Ishikawa (cell line): ENCODE results near the gene ZNF213.

ENCODE experiments used
- CEBPB ChIP-seq: IDR thresholded peaks from 2 replicates; pipeline ENCODE4 v1.6.1; 2012
- CREB1 ChIP-seq: IDR thresholded peaks from 2 replicates; pipeline ENCODE4 v1.6.1; 2012; ENCODE audit warnings: low read depth
- EP300 ChIP-seq: IDR thresholded peaks from 2 replicates; pipeline ENCODE4 v1.6.1; 2012; ENCODE audit warnings: borderline replicate concordance
- RAD21 ChIP-seq: IDR thresholded peaks from 2 replicates; pipeline ENCODE4 v1.6.1; 2012; ENCODE audit warnings: low read depth
- TAF1 ChIP-seq: IDR thresholded peaks from 2 replicates; pipeline ENCODE4 v1.6.1; 2012; ENCODE audit warnings: low read depth, mild to moderate bottlenecking
- TCF12 ChIP-seq: IDR thresholded peaks from 2 replicates; pipeline ENCODE4 v1.6.1; 2012; ENCODE audit warnings: low read depth
- YY1 ChIP-seq: IDR thresholded peaks from 2 replicates; pipeline ENCODE4 v1.6.1; 2012; ENCODE audit warnings: low read depth
- TF ChIP-seq, protein P1 (sequence below): IDR thresholded peaks from 2 replicates; pipeline ENCODE4 v1.6.1; 2012; ENCODE audit warnings: low read depth, mild to moderate bottlenecking
- TF ChIP-seq, protein P2 (sequence below): IDR thresholded peaks from 2 replicates; pipeline ENCODE4 v1.6.1; 2012

DNA sequence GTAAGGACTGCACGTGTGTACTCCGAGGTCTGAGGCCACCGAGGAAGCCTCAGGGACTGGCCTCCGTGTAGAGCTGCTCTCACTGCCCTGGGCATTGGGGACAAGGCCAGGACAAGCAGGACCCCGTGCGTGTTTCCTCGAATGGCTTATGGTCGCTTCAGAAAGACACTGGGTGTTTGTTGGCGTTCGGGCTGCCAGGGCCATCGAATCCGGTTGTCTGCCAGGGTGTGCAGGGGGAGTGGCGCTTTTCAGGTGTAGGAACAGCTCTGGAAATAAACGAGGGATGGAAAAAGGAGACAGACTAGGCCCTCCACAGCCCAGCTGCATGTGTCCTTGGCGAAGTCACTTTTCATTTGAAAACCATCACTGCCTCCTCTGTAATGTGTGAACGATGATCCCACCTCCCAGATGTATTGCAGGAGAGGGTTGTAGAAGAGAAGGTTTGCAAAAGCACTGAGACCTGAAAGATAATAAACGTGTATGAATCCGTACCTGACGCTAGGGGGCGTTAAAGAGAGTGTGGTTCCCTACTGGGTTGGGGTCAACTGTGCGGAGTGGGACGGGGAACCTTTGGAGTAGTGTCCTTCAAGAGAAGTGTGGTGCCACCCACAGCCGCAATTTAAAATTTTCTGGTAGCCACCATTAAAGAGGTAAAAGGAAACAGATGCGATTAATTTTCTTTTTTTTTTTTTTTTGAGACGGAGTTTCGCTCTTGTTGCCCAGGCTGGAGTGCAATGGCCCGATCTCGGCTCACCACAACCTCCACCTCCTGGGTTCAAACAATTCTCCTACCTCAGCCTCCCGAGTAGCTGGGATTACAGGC lies 33.6 kb upstream of the ZNF213 start:
- TF ChIP-seq CREB1 (no peak), RAD21 (no peak), EP300 (no peak), TAF1 (no peak), TCF12 (no peak), YY1 (no peak), CEBPB (no peak)
- TF ChIP-seq, protein P1, sequence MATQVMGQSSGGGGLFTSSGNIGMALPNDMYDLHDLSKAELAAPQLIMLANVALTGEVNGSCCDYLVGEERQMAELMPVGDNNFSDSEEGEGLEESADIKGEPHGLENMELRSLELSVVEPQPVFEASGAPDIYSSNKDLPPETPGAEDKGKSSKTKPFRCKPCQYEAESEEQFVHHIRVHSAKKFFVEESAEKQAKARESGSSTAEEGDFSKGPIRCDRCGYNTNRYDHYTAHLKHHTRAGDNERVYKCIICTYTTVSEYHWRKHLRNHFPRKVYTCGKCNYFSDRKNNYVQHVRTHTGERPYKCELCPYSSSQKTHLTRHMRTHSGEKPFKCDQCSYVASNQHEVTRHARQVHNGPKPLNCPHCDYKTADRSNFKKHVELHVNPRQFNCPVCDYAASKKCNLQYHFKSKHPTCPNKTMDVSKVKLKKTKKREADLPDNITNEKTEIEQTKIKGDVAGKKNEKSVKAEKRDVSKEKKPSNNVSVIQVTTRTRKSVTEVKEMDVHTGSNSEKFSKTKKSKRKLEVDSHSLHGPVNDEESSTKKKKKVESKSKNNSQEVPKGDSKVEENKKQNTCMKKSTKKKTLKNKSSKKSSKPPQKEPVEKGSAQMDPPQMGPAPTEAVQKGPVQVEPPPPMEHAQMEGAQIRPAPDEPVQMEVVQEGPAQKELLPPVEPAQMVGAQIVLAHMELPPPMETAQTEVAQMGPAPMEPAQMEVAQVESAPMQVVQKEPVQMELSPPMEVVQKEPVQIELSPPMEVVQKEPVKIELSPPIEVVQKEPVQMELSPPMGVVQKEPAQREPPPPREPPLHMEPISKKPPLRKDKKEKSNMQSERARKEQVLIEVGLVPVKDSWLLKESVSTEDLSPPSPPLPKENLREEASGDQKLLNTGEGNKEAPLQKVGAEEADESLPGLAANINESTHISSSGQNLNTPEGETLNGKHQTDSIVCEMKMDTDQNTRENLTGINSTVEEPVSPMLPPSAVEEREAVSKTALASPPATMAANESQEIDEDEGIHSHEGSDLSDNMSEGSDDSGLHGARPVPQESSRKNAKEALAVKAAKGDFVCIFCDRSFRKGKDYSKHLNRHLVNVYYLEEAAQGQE, result no peak
- TF ChIP-seq, protein P2, sequence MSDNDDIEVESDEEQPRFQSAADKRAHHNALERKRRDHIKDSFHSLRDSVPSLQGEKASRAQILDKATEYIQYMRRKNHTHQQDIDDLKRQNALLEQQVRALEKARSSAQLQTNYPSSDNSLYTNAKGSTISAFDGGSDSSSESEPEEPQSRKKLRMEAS, result no peak
